ENCODE measurements around the gene IL3. TPM values are rescaled to one million over a fixed set of nuclear protein-coding genes. Genes with fewer than 3 reads are reported as not detected.
A peak's percentile ranks its signal among the peaks of the same experiment; 100 is the strongest.

IL3 gene
- total and polyA plus RNA-seq, 2 experiments from 2014 or later: 0.37 TPM; not detected in 1

GRCh38 chr5:132063090-132063911 is 2.8 kb downstream of the IL3 start:
- Histone ChIP-seq H3K79me2 (no peaks in the 10 kb centered on the region), H3K9me2 (replicated peaks; ENCODE audit: insufficient read depth) (no peaks in the 10 kb centered on the region), H3K27me3 (no peaks in the 10 kb centered on the region), H3K4me1 (ENCODE audit: insufficient read depth) (no peaks in the 10 kb centered on the region), H3K36me3 (replicated peaks; ENCODE audit: insufficient read depth, low read depth) (no peaks in the 10 kb centered on the region), H3K27ac (no peak overlapping the region), H3K4me3 (no peak overlapping the region), H2AFZ (no peak overlapping the region), H3K4me2 (no peak overlapping the region), H4K20me1 (ENCODE audit: insufficient read depth, poor library complexity, severe bottlenecking) (no peaks in the 10 kb centered on the region), H3K9me3 (ENCODE audit: low read depth) (no peaks in the 10 kb centered on the region)
- TF ChIP-seq EZH2phosphoT487 (IDR thresholded peaks at IDR 0.05; ENCODE audit: low read depth, severe bottlenecking, unreplicated experiment) (no peak), CTCF (IDR thresholded peaks at IDR 0.05; ENCODE audit: poor library complexity) (peak; percentile 83)
- peak; percentile 81 for DNase-seq (ENCODE audit: low spot score)
- 54% methylated on average over 9 of the region's 9 CpGs for WGBS (ENCODE audit: low lambda C conversion rate, missing lambda C conversion rate)

GRCh38 chr5:132064140-132064539 is 3.7 kb downstream of the IL3 start:
- Histone ChIP-seq H3K27ac (no peak overlapping the region), H3K36me3 (replicated peaks; ENCODE audit: insufficient read depth, low read depth) (no peaks in the 10 kb centered on the region), H3K79me2 (no peaks in the 10 kb centered on the region), H2AFZ (no peak overlapping the region), H3K4me1 (ENCODE audit: insufficient read depth) (no peaks in the 10 kb centered on the region), H3K9me2 (replicated peaks; ENCODE audit: insufficient read depth) (no peaks in the 10 kb centered on the region), H3K4me2 (no peak overlapping the region), H4K20me1 (ENCODE audit: insufficient read depth, poor library complexity, severe bottlenecking) (no peaks in the 10 kb centered on the region), H3K9me3 (ENCODE audit: low read depth) (no peaks in the 10 kb centered on the region), H3K4me3 (no peak overlapping the region), H3K27me3 (no peaks in the 10 kb centered on the region)
- TF ChIP-seq EZH2phosphoT487 (IDR thresholded peaks at IDR 0.05; ENCODE audit: low read depth, severe bottlenecking, unreplicated experiment) (no peak), EZH2 (IDR thresholded peaks at IDR 0.05; ENCODE audit: borderline replicate concordance) (no peak), CTCF (IDR thresholded peaks at IDR 0.05; ENCODE audit: poor library complexity) (no peak)
- DNase-seq (ENCODE audit: low spot score): no peak
- 68% methylated on average over 5 of the region's 5 CpGs for WGBS (ENCODE audit: low lambda C conversion rate, missing lambda C conversion rate)

DNA sequence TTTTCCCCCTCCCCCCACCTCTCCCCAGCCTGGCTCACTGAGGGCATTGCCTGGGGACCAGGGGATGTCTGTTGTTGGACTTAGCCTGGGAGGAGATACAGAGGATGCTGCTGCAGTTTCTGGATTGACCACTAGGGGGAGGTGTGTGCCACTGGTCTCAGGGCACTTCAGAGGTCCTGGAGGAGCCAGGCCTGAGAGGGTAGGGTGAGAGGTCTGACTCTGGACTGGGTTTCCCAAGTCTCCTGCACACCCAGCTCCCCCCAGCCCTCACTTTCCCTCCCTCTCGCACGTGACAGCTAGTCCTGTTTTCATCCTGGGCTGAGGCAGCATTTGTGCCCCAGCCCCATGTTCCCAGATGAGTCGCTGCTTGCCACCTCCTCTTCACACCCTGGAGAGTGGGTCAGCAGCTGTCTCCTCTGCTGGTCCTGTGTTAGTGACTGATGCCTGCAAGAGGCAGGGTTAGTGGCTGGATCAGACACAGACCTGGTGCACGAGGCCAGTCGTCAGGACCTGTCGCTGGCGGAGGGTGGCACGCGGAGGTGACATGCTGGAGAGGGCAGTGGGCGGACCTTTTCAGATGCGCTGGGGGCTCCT is 4.4 kb downstream of the IL3 start:
- no peak overlapping the region for H2AFZ ChIP-seq
- no peaks in the 10 kb centered on the region for H4K20me1 ChIP-seq (ENCODE audit: insufficient read depth, poor library complexity, severe bottlenecking)
- H3K79me2 ChIP-seq: no peaks in the 10 kb centered on the region
- H3K27ac ChIP-seq: no peak overlapping the region
- no peak overlapping the region for H3K4me2 ChIP-seq
- WGBS (ENCODE audit: low lambda C conversion rate, missing lambda C conversion rate): 63% methylated on average over 11 of the region's 11 CpGs
- peak; percentile 82 for DNase-seq (ENCODE audit: low spot score)
- H3K4me3 ChIP-seq: no peak overlapping the region
- H3K4me1 ChIP-seq (ENCODE audit: insufficient read depth): no peaks in the 10 kb centered on the region
- no peaks in the 10 kb centered on the region for H3K27me3 ChIP-seq
- no peaks in the 10 kb centered on the region for H3K36me3 ChIP-seq (replicated peaks; ENCODE audit: insufficient read depth, low read depth)
- H3K9me2 ChIP-seq (replicated peaks; ENCODE audit: insufficient read depth): no peaks in the 10 kb centered on the region
- TF ChIP-seq EZH2phosphoT487 (IDR thresholded peaks at IDR 0.05; ENCODE audit: low read depth, severe bottlenecking, unreplicated experiment): no peak
- peak; percentile 76 for TF ChIP-seq CTCF (IDR thresholded peaks at IDR 0.05; ENCODE audit: poor library complexity)
- no peak for TF ChIP-seq EZH2 (IDR thresholded peaks at IDR 0.05; ENCODE audit: borderline replicate concordance)
- no peaks in the 10 kb centered on the region for H3K9me3 ChIP-seq (ENCODE audit: low read depth)

Data from hepatocyte (in vitro differentiated cells).